ENCODE data around the gene PTPRN2. TPM values are rescaled to one million over a fixed set of nuclear protein-coding genes. Genes with fewer than 3 reads are reported as not detected.
"Not testable (repeated sequence)": the region's sequence is repeated elsewhere in the genome, so short reads cannot be mapped to it uniquely, and the experiment has no call there.

The PTPRN2 gene
- total RNA-seq, 4 donors from 2014 or later, result 6.6 to 10.7 (median 8.2) TPM

DNA sequence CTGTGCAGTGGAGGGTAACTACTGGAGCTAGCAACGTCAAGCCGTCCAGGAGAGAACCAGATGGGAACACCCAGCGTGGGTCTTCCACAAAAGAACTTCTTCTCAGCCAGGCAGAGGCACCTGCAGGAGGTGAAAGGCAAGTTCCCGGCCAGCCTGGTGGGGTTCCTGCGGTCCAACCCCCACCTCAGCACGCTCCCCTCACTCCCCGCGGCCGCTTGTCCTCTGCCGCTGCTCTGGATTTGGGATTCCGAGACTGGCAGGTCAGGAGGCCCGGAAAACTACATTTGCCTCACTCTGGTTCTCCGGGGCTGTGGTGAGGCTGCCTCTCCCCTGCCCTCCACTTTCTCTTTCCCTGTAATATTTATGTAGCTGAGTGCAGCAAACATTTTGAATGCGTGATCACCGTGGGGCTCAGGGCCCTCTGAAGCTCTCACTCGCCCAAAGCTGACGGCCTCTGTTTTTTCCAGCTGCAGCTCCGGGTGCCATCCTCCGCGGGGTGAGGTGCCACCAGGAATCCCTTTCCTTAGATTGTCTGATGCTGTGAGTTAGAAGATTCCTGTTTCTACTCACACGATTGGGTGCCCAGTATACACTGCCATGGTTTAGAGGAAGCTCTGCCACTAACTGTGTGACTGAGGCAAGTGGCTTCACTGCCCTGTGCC is 884.0 kb downstream of the PTPRN2 start:
- no peak overlapping the region for H3K27ac ChIP-seq
- H3K36me3 ChIP-seq, result no peaks in the 10 kb centered on the region
- no peak for DNase-seq (ENCODE audit: low spot score in 2 of 2)
- 79 to 84% methylated on average over 20 to 21 of the region's 21 CpGs for WGBS, 2 donors
- TF ChIP-seq EP300 (IDR thresholded peaks at IDR 0.05) (no peak), POLR2A (IDR thresholded peaks at IDR 0.05) (no peak)
- TF ChIP-seq, protein P1, sequence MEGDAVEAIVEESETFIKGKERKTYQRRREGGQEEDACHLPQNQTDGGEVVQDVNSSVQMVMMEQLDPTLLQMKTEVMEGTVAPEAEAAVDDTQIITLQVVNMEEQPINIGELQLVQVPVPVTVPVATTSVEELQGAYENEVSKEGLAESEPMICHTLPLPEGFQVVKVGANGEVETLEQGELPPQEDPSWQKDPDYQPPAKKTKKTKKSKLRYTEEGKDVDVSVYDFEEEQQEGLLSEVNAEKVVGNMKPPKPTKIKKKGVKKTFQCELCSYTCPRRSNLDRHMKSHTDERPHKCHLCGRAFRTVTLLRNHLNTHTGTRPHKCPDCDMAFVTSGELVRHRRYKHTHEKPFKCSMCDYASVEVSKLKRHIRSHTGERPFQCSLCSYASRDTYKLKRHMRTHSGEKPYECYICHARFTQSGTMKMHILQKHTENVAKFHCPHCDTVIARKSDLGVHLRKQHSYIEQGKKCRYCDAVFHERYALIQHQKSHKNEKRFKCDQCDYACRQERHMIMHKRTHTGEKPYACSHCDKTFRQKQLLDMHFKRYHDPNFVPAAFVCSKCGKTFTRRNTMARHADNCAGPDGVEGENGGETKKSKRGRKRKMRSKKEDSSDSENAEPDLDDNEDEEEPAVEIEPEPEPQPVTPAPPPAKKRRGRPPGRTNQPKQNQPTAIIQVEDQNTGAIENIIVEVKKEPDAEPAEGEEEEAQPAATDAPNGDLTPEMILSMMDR (IDR thresholded peaks at IDR 0.05), result no peak
- no peak overlapping the region for H3K4me3 ChIP-seq
- H3K27me3 ChIP-seq, result no peaks in the 10 kb centered on the region
- H3K4me1 ChIP-seq, result no peaks in the 10 kb centered on the region
- no peaks in the 10 kb centered on the region for H3K9me3 ChIP-seq

DNA sequence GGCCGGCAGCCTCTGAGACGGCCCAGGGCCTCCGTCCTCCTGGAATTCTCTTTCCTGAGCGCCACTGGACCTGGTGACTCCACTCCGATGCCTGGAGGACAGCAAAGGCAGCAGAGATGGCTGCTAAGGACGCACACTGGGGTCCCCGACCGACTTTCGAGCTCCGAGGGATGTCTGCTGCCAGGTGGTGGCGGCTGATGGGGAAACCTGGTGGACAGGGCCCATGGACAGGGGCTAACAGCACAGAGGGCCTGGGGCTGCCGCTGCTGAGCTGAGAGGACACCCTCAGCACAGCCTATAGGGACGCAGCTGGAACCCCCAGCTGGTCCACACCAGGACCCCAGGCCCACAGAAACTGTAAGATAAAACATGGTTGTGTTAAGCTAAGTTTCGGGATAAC is 884.5 kb downstream of the PTPRN2 start:
- no peaks in the 10 kb centered on the region for H3K9me3 ChIP-seq
- no peak for DNase-seq (ENCODE audit: low spot score in 2 of 2)
- 82 to 86% methylated on average over 14 of the region's 14 CpGs for WGBS, 2 donors
- no peak overlapping the region for H3K27ac ChIP-seq
- no peaks in the 10 kb centered on the region for H3K36me3 ChIP-seq
- no peak overlapping the region for H3K4me3 ChIP-seq
- no peaks in the 10 kb centered on the region for H3K27me3 ChIP-seq
- no peak for TF ChIP-seq EP300 (IDR thresholded peaks at IDR 0.05)
- no peaks in the 10 kb centered on the region for H3K4me1 ChIP-seq

DNA sequence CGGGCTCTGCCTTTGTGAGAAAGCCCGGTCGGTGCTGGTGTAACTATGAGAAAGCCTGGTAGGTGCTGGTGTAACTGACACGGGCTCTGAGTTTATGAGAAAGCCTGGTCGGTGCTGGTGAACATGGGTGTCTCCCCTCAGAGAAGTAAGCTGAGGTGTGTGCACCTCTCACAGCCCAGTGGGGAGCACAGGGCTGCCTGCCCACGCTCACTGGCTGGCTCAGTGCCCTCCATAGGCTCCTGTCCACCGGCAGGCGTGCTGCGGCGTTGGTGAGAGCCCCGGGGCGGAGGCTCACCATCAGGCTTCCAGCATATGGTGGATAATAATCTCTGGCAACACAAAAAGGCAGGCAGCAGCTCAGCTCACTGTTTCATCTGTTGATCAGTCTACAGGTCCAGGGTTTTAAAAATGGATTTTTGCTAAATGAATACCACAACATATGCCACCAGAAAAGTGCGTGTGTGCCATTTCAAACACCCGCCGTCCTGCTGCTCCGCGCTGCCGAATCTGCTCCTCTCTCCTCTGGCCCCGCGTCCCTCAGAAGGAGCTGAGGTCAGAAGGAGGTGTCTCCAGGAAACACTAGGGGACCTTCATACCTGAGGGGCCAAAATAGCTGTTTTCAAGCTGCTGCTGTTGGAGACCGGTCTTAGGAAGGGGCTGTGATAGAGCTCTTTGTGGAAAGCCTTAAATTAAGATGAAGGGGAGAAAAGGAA is 885.2 kb downstream of the PTPRN2 start:
- Histone ChIP-seq H3K9me3 (no peaks in the 10 kb centered on the region), H3K27ac (no peak overlapping the region), H3K27me3 (no peaks in the 10 kb centered on the region), H3K4me1 (no peaks in the 10 kb centered on the region), H3K4me3 (no peak overlapping the region), H3K36me3 (no peaks in the 10 kb centered on the region)
- 75 to 84% methylated on average over 21 of the region's 21 CpGs for WGBS, 2 donors
- TF ChIP-seq, protein P1 (IDR thresholded peaks at IDR 0.05), result no peak
- no peak for TF ChIP-seq EP300 (IDR thresholded peaks at IDR 0.05)
- no peak for TF ChIP-seq POLR2A (IDR thresholded peaks at IDR 0.05)
- no peak for DNase-seq (ENCODE audit: low spot score in 2 of 2)

DNA sequence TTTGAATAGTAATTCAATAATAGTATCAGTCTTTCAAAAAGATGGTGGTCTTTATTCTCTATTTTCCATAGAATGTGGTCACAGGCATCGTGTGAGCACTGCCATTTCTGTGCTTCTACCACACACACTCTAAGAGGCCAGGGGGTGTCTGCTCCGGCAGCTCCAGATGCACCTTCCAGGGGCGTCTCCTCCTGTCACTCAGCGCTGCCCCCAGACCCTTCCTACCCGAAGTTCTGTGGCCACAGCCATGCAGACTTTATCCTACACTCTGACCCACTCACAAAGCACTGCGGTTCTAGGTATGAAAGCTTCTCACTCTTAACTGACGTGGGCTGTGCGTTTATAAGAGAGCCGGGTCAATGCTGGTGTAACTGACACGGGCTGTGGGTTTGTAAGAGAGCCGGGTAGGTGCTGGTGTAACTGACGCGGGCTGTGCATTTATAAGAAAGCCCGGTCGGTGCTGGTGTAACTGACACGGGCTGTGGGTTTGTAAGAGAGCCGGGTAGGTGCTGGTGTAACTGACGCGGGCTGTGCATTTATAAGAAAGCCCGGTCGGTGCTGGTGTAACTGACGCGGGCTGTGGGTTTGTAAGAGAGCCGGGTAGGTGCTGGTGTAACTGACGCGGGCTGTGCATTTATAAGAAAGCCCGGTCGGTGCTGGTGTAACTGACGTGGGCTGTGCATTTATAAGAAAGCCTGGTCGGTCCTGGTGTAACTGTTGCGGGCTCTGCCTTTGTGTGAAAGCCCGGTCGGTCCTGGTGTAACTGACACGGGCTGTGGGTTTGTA is 886.0 kb downstream of the PTPRN2 start:
- H3K36me3 ChIP-seq; H3K27me3 ChIP-seq; H3K4me3 ChIP-seq; DNase-seq (ENCODE audit: low spot score in 2 of 2); H3K4me1 ChIP-seq; H3K9me3 ChIP-seq; H3K27ac ChIP-seq: not testable (repeated sequence)
- 84 to 85% methylated on average over 34 of the region's 34 CpGs for WGBS, 2 donors

DNA sequence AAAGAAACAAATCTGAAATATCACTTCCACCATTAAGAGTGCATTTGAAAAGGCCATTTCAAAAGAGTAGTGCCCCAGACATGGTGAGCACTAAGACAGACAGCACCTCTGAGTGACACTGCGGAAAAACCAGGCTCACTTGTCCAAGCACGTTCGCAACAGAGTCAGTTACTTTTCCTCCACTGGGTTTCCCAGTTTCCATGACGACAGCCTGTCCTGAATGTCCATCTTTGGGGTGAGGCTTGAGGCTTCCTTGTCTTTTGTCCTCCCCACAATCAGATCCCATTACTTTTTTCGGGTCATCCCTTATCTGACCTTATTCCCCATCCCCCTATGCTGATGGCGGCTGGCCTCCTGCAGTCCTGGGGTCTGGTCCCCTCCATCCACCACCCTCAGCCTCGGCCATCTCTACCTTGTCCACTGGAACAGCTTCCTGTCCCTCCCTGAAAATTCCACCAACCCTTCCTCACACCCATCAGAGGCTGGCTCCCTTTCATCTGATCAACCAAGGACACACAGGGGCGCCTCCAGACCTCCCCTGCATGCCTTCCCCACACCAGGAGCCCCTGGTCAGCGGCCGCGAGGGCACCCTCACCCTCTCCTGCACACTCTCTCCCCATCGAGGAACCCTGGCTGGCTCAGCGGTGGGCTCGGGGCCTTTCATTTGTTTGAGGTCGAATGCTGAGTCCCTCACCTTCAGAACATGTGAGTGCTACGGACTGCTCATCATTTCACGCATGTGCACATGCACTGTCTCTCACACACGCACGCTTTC is 887.2 kb downstream of the PTPRN2 start:
- Histone ChIP-seq H3K4me3 (no peak overlapping the region), H3K4me1 (no peaks in the 10 kb centered on the region), H3K27me3 (no peaks in the 10 kb centered on the region), H3K36me3 (no peaks in the 10 kb centered on the region), H3K27ac (no peak overlapping the region), H3K9me3 (no peaks in the 10 kb centered on the region)
- WGBS, 2 donors, result 79 to 81% methylated on average over 19 of the region's 19 CpGs
- TF ChIP-seq POLR2A (IDR thresholded peaks at IDR 0.05), result no peak
- TF ChIP-seq EP300 (IDR thresholded peaks at IDR 0.05), result no peak
- TF ChIP-seq, protein P1 (IDR thresholded peaks at IDR 0.05), result no peak
- DNase-seq (ENCODE audit: low spot score in 2 of 2), result no peak
